ENCODE data around the gene ADAMTS2.

DNA sequence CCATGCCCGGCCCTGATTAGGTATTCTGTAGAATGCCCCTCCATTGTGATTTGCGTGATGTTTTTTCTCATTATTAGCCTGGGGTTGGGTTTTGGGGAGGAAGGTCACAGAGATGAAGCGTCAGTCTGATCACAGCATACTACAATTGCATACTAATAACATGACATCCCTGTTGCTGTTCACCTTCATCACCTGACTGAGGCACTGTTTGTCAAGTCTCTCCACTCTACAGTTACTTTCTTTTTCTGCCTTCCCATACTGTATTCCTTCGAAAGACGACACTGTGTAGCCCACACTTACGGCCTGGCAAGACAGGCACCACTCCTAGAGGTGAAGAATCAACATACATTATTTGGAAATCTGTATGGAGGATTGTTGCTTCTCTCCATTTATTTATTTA is 279.6 kb downstream of the ADAMTS2 start:
- no peak for TF ChIP-seq SP1 (IDR thresholded peaks at IDR 0.05)
- no peak for TF ChIP-seq PKNOX1 (IDR thresholded peaks at IDR 0.05)
- TF ChIP-seq SUZ12 (IDR thresholded peaks at IDR 0.05) = no peak
- TF ChIP-seq FOXA1 (IDR thresholded peaks at IDR 0.05) = no peak
- no peak for TF ChIP-seq TARDBP (IDR thresholded peaks at IDR 0.05)
- no peak for TF ChIP-seq LEF1 (IDR thresholded peaks at IDR 0.05; ENCODE audit: borderline replicate concordance)
- TF ChIP-seq FOXM1 (IDR thresholded peaks at IDR 0.05; ENCODE audit: borderline replicate concordance) = no peak
- TF ChIP-seq CTBP1 (IDR thresholded peaks at IDR 0.05; ENCODE audit: borderline replicate concordance) = no peak
- TF ChIP-seq HDGF (IDR thresholded peaks at IDR 0.05; ENCODE audit: borderline replicate concordance) = no peak
- no peak for TF ChIP-seq ZNF384 (IDR thresholded peaks at IDR 0.05)
- TF ChIP-seq FOXK2 (IDR thresholded peaks at IDR 0.05) = no peak
- TF ChIP-seq NFRKB (IDR thresholded peaks at IDR 0.05) = no peak
